DMS114 treated with DMSO at 0.1 percent for 48 hours (cell line): ENCODE data around the gene RPL36.

Experiments used
- DNase-seq: peaks from one replicate; lab custom pipeline; 2025; ENCODE audit not compliant: unreplicated experiment; lab: John Stamatoyannopoulos, UW

RPL36 gene

GRCh38 chr19:5673752-5674151 lies 16.3 kb upstream of the RPL36 start:
- no peak for DNase-seq

GRCh38 chr19:5674714-5675113 lies 15.4 kb upstream of the RPL36 start:
- no peak for DNase-seq

- no peak for DNase-seq
These were observed 13.9 kb upstream of the RPL36 start for GRCh38 chr19:5676105-5676771.

GRCh38 chr19:5676772-5677105 lies 13.4 kb upstream of the RPL36 start:
- no peak for DNase-seq

DNA sequence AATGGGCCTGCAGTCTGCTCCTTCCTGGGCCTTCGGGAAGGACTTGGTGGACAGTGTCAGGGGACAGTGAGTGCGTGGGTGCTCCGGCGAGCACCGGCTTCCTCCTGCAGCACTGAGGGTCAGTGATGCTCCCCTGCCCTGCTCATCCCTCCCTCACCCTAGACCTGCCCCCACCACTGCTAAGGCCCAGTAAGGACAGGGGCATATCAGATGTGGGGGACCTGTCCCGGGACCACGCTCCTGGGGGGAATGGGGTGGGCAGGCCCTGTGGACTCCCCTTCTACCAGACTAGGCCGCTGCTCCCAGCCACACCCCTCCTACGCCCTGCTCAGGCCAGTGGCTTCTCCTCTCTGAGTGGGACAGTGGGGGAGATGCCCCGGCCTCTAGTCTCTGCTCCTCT lies 13.0 kb upstream of the RPL36 start:
- no peak for DNase-seq

- no peak for DNase-seq
These were observed 12.5 kb upstream of the RPL36 start for GRCh38 chr19:5677580-5677979.

- DNase-seq: no peak
These were observed 11.9 kb upstream of the RPL36 start for GRCh38 chr19:5678071-5678718.

DNA sequence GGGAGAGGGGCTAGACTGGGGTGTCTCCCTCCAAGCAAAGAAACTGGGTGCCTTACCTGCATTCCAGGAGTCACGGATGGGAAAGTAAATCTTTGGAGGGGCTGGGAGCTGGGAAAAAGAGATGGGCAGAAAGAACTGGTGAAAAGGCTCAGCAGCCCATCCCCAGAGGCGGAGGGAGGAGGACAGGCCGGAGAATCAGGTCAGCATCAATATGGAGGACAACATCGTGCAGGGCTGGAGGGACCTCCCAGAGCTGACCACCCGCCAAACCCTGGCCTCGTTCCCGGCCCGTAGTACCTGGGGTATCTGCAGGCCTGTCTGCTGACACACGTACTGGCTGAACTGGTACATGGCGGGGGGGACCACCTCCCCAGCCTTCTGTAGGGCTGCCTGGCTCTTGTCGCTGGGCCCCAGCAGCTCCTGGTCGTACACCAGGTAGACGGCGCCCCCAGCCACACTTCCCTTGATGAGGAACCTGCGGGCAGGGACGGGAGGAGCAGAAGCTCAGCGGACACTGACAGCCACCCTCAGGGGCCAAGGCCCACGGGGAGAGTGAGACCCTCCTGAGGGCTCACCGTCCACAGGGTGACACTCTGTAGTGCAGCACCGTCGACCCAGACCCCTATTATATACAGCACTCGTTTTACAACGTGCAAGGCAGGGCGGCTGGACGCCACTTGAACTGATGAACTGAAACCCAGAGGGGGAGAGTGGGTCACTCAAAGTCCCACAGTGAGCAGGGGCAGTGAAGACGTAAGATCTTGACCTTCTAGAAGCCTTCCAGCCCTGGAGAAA lies 10.6 kb upstream of the RPL36 start:
- DNase-seq: no peak

GRCh38 chr19:5680084-5680436 lies 10.0 kb upstream of the RPL36 start:
- DNase-seq: no peak

DNA sequence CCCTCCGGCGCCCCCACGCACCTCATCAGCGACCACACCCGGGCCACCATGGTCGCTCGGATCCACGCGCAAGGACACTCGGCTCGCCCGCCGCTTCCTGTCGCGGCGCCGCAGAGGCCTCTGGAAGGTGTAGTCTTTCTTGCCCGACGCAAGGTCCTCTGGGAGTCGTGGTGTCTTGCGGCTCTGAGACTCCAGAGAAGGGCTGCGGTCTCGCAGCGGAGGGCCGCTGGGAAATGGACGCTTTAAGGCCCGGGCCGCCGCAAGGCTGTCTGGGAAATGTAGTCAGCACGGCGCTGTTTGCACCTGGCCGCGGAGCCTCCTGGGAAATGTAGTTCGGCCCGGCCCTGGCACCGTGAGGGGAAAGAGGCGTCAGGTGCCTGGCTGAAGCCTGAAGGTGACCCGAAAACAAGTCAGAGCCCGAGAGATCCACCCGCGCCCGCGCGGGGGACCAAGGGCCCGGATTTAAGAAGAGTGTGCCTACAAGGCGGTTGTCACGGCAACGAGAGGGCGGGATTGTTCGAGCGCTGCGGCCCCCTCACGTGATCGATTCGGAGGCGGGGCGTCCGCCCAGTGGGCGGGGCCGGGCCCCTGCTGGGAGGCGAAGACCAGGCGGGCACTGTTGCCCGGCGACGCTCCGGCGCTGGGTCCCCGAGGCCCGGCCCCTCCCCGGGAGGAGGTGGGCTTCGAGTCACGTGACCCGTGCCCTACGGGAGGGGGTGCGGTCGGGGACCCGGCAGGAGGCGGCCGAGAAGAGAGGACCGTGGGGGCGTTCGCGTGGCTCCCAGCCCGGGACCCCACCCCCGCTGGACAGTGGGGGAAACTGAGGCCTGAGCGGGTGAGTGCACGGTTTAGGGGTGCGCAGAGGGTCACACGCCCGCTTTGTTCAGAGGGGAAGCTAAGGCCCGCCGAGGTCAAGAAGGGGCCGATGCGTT lies 9.4 kb upstream of the RPL36 start, which contains the start of the genes HSD11B1L and MICOS13:
HSD11B1L (plus strand) TSS at position 591 of the 932 bp plus-strand sequence. CDS start 3,806 bp downstream, outside the sequence.
MICOS13 (minus strand) TSS at position 80 of the 932 bp plus-strand sequence; CDS start at position 50, 30 bp downstream.
- DNase-seq: peak; percentile 90

DNA sequence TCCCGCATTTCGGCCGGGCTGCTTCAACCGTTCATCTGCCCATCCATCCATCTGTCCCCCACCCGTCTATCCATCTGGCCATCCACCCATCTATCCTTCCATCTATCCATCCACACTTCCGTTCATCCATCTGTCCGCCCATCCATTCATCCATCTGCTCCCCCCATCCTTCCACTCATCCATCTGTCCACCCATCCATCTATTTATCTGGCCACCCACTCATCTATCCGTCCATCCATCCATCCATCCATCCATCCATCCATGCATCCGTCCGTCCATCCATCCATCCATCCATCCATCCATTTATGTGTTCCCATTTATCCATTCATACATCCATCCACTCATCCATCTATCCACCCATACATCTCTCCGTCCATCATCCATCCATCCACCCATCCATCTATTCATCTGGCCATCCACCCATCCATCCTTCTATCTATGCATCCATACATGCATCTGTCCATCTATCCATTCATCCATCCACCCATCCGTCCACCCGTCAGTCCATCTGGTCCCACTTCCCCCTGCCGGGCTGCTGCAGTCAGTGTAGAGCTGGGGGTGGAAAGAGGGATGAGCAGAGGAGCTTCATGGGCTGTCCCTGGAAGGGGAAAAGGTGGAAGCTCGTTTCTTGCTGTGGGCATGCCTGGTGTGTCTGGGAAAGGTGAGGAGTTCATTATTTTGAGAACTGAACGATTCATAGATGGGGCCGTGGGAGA lies 8.5 kb upstream of the RPL36 start:
- no peak for DNase-seq

DNA sequence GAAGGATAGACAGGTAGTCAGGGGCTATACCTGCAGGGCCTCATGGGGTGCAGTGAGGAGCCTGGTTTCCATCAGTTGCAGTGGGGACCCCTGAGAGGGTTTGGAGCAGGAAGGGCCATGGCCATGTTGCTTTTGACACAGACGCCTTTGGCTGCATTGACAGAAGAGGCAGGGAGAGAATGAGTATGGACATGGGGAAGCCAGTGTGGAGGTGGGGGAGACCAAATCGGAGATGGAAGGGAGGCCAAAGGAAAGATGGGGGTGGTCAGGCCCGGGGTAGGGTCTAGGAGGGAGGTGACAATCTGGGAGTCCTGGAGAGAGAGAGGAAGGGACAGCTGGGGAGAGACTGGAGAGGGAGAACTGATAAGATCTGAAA lies 8.0 kb upstream of the RPL36 start:
- no peak for DNase-seq

DNA sequence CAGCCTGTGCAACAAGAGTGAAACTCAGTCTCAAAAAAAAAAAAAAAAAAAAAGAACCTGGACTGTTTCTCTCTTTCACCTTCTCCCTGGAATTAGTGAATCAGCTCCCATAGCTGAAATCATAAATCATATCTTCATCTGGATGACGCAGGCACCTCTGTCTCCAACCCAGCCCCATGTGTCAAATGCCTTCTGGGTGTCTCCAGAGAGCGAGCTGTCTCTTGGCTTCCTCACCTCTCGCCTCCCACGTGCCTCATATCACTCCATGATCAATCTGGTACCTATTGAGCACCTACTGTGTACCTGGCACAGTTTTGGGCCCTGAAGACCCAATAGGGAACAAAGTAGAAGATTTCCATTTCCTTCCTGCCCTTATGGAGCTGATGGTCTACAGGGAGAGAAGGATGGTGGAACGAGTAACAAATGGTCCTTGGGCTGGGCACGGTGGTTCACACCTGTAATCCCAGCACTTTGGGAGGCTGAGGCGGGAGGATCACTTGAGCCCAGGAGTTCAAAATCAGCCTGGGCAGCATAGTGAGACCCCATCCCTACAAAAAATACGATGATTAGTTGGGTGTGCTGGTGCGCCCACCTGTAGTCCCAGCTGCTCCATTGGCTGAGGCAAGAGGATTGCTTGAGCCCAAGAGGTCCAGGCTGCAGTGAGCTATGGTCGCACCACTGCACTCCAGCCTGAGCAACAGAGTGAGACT lies 6.8 kb upstream of the RPL36 start:
- no peak for DNase-seq

- no peak for DNase-seq
These were observed 5.2 kb upstream of the RPL36 start for GRCh38 chr19:5684694-5685430.

- no peak for DNase-seq
These were observed 3.8 kb upstream of the RPL36 start for GRCh38 chr19:5686326-5686646.

GRCh38 chr19:5686647-5687359 lies 3.3 kb upstream of the RPL36 start:
- peak; percentile 51 for DNase-seq

DNA sequence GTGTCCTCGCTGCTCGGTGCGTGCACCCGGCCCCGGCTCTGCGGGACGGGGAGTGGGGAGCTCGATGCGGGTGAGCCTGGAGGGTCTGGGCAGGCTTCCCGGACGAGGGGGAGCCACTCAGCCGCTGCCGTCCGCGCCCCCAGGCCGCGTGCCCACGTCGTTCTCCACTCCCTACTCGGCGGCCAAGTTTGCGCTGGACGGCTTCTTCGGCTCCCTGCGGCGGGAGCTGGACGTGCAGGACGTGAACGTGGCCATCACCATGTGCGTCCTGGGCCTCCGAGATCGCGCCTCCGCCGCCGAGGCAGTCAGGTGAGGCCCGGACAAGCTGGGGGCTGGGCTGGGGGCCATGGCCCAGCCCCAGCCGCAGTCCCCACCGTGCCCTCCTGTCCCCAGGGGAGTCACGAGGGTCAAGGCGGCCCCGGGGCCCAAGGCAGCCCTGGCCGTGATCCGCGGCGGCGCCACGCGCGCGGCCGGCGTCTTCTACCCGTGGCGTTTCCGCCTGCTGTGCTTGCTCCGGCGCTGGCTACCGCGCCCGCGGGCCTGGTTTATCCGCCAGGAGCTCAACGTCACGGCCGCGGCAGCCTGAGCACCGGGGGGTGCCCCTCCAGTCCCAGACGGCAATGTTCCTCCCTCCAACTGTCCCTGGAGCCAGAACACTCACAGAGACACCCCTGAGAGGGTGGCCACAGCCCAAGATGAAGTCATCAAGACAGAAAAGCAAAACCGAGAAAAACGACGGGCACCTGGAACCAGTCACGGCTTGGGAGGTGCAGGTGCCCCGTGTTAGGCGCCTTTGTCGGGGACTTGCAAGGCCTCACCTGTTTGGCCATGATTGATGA lies 2.5 kb upstream of the RPL36 start:
- DNase-seq: no peak
